H1 (cell line): ENCODE data around the gene WFIKKN1. TPM values are rescaled to one million over a fixed set of nuclear protein-coding genes. Genes with fewer than 3 reads are reported as not detected.

Experiments
- CBX8 ChIP-seq: fragments of 300-800, 300-1000 bp; sonication (generic); IDR thresholded peaks from 2 replicates; pipeline ENCODE4 v1.7.1; 2016; ENCODE audit warnings: low read depth, low read length, borderline replicate concordance
- JUN ChIP-seq: IDR thresholded peaks from 2 replicates; pipeline ENCODE4 v1.6.1; 2011; ENCODE audit warnings: low read depth, mild to moderate bottlenecking, improper control_type of control experiment, low read length
- TAF1 ChIP-seq: IDR thresholded peaks from 2 replicates; pipeline ENCODE4 v1.6.1; 2011; ENCODE audit warnings: mild to moderate bottlenecking, low read depth, low read length
- TCF12 ChIP-seq: IDR thresholded peaks from 2 replicates; pipeline ENCODE4 v1.6.1; 2011; ENCODE audit warnings: low read depth, mild to moderate bottlenecking, low read length
- polyA plus RNA-seq, 7 experiments: library from polyadenylated mRNA; depleted of rRNA in 3 of 7; stranded (reverse) in 5 of 7; unstranded in 2 of 7; fragments of >200 nt in 5 of 7; fragments of 200-250 nt in 2 of 7; gene quantifications; 1 replicate in 5 of 7; 2 replicates in 1 of 7; 4 replicates in 1 of 7; pipeline versions ENCODE4 v1.2.1 to v1.2.3, GENCODE V29; 2011 to 2013; ENCODE audit warnings: missing spikeins in 2 of 7, mixed read lengths in 2 of 7
- total RNA-seq: library from RNA; stranded (reverse); fragmentation: NEBNext Ultra II Directional; extraction: Animal tissue kit (Norgen Biotek cat#: 25700); gene quantifications from 2 replicates; pipeline ENCODE4 v1.2.1, GENCODE V29; 2021
- TF ChIP-seq, protein P1 (sequence below): IDR thresholded peaks from 2 replicates; pipeline ENCODE4 v1.6.1; 2011; ENCODE audit warnings: low read length, improper control_type of control experiment

Gene WFIKKN1
- total and polyA plus RNA-seq, 2 of the 8 experiments (the other 6 are each of a cell fraction or from before 2014, with no cell fraction given): 11.4 to 15.8 TPM

- TF ChIP-seq TAF1: no peak
- TF ChIP-seq, protein P1, sequence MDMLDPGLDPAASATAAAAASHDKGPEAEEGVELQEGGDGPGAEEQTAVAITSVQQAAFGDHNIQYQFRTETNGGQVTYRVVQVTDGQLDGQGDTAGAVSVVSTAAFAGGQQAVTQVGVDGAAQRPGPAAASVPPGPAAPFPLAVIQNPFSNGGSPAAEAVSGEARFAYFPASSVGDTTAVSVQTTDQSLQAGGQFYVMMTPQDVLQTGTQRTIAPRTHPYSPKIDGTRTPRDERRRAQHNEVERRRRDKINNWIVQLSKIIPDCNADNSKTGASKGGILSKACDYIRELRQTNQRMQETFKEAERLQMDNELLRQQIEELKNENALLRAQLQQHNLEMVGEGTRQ: no peak
- TF ChIP-seq TCF12: no peak
- TF ChIP-seq JUN: no peak
- no peak for TF ChIP-seq CBX8
Measured at GRCh38 chr16:670485-671352, 39.9 kb downstream of the WFIKKN1 start (continued).
